Lower leg skin (tissue), 3 donors: ENCODE data around the gene DPRX.
"Not testable (repeated sequence)": the region's sequence is repeated elsewhere in the genome, so short reads cannot be mapped to it uniquely, and the experiment has no call there.

Source experiments
- POLR2A ChIP-seq, 2 donors: fragments of 450-650 bp; IDR thresholded peaks; one replicate each; pipeline ENCODE4 v1.6.1; 2016 to 2017; ENCODE audit warnings: antibody characterized with exemption in 2 of 2, mild to moderate bottlenecking in 1 of 2, moderate library complexity in 1 of 2
- TF ChIP-seq, protein P1 (sequence below), 3 donors: fragments of 450-650 bp; IDR thresholded peaks; one replicate each; pipeline ENCODE4 v1.5.1; 2016; ENCODE audit warnings: antibody characterized with exemption in 3 of 3, mild to moderate bottlenecking in 3 of 3, moderate library complexity in 2 of 3

DNA sequence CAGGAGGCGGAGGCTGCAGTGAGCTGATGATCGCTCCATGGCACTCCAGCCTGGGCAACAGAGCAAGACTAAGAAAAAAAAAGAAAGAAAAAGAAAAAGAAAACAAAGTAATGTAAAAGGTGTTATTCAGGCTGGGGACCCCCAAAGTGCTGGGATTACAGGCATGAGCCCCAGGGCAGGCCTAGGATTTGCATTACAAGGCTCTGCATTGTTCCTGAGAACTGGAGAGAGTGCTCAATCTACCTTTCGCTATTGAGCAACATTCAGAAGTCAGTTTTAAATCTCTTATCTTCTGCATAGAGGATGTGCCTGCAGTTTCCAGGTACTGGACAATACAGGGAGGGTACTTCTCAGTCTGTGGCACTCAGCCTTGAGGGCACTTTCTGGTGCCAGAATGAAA is 34.5 kb downstream of the DPRX start:
- TF ChIP-seq, protein P1, sequence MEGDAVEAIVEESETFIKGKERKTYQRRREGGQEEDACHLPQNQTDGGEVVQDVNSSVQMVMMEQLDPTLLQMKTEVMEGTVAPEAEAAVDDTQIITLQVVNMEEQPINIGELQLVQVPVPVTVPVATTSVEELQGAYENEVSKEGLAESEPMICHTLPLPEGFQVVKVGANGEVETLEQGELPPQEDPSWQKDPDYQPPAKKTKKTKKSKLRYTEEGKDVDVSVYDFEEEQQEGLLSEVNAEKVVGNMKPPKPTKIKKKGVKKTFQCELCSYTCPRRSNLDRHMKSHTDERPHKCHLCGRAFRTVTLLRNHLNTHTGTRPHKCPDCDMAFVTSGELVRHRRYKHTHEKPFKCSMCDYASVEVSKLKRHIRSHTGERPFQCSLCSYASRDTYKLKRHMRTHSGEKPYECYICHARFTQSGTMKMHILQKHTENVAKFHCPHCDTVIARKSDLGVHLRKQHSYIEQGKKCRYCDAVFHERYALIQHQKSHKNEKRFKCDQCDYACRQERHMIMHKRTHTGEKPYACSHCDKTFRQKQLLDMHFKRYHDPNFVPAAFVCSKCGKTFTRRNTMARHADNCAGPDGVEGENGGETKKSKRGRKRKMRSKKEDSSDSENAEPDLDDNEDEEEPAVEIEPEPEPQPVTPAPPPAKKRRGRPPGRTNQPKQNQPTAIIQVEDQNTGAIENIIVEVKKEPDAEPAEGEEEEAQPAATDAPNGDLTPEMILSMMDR (IDR thresholded peaks at IDR 0.05): not testable (repeated sequence)
- not testable (repeated sequence) for TF ChIP-seq POLR2A (IDR thresholded peaks at IDR 0.05)
